HG03196 (cell line): Measurements from ENCODE around the gene DMXL2.
A peak's percentile ranks its signal among the peaks of the same experiment; 100 is the strongest.
"Not testable (repeated sequence)": the region's sequence is repeated elsewhere in the genome, so short reads cannot be mapped to it uniquely, and the experiment has no call there.

Experiments used
- ATAC-seq: cut with Tn5 transposase; IDR thresholded peaks from one replicate; pipeline ENCODE4 v1.9.1; 2021; ENCODE audit not compliant: unreplicated experiment

DMXL2 gene

GRCh38 chr15:51624022-51624421 lies 1.5 kb upstream of the DMXL2 start:
- no peak for ATAC-seq

- ATAC-seq = no peak
These were observed 891 bp upstream of the DMXL2 start for GRCh38 chr15:51623386-51623938.

- peak; percentile 45 for ATAC-seq
These were observed 501 bp downstream of the DMXL2 start for GRCh38 chr15:51621936-51622603.

GRCh38 chr15:51621155-51621765 lies 1.3 kb downstream of the DMXL2 start:
- no peak for ATAC-seq

GRCh38 chr15:51620641-51621040 lies 1.9 kb downstream of the DMXL2 start:
- peak; percentile 24 for ATAC-seq

- ATAC-seq = no peak
These were observed 2.4 kb downstream of the DMXL2 start for GRCh38 chr15:51620122-51620521.

- no peak for ATAC-seq
These were observed 3.1 kb downstream of the DMXL2 start for GRCh38 chr15:51619331-51620035.

GRCh38 chr15:51617886-51618285 lies 4.7 kb downstream of the DMXL2 start:
- ATAC-seq = no peak

GRCh38 chr15:51613951-51614350 lies 8.6 kb downstream of the DMXL2 start:
- ATAC-seq = no peak

- not testable (repeated sequence) for ATAC-seq
These were observed 9.9 kb downstream of the DMXL2 start for GRCh38 chr15:51612669-51613068.

- ATAC-seq = not testable (repeated sequence)
These were observed 19.1 kb downstream of the DMXL2 start for GRCh38 chr15:51603462-51603948.

GRCh38 chr15:51603002-51603401 lies 19.6 kb downstream of the DMXL2 start:
- ATAC-seq = no peak

GRCh38 chr15:51602484-51602883 lies 20.1 kb downstream of the DMXL2 start:
- no peak for ATAC-seq

GRCh38 chr15:51601801-51602200 lies 20.8 kb downstream of the DMXL2 start:
- no peak for ATAC-seq

GRCh38 chr15:51600114-51600513 lies 22.5 kb downstream of the DMXL2 start:
- peak; percentile 74 for ATAC-seq

GRCh38 chr15:51589881-51590568 lies 32.5 kb downstream of the DMXL2 start:
- ATAC-seq = no peak

GRCh38 chr15:51588966-51589365 lies 33.6 kb downstream of the DMXL2 start:
- ATAC-seq = no peak

GRCh38 chr15:51585986-51586385 lies 36.6 kb downstream of the DMXL2 start:
- ATAC-seq = no peak

- no peak for ATAC-seq
These were observed 41.6 kb downstream of the DMXL2 start for GRCh38 chr15:51580982-51581381.

- ATAC-seq = no peak
These were observed 42.2 kb downstream of the DMXL2 start for GRCh38 chr15:51580385-51580784.

- no peak for ATAC-seq
These were observed 43.6 kb downstream of the DMXL2 start for GRCh38 chr15:51579012-51579411.
